OCI-LY3 (cell line): Measurements from ENCODE around the gene LRRC73.

Experiments
- H2AFZ ChIP-seq: fragments of 200-600, 300-600 bp; shearing (Covaris generic); 2 replicates; pipeline ENCODE4 v1.6.0; 2014; ENCODE audit warnings: antibody characterized with exemption, low read depth, low read length
- H3K27ac ChIP-seq: fragments of 200-600, 300-600 bp; sonication (generic); 2 replicates; pipeline ENCODE4 v1.5.1; 2014; ENCODE audit warnings: mild to moderate bottlenecking, low read length, moderate library complexity, mixed read lengths
- H3K27me3 ChIP-seq: fragments of 200-600, 300-600 bp; sonication (generic); 2 replicates; pipeline ENCODE4 v1.6.1; 2014; ENCODE audit warnings: low read depth, low read length, mixed read lengths
- H3K36me3 ChIP-seq: fragments of 200-600, 300-600 bp; sonication (generic); replicated peaks from 2 replicates; pipeline ENCODE3; 2014; ENCODE audit warnings: low read depth, low read length, mixed read lengths
- H3K4me1 ChIP-seq: fragments of 300-600, 200-600 bp; sonication (generic); 2 replicates; pipeline ENCODE4 v1.6.1; 2014; ENCODE audit warnings: low read length, mixed read lengths
- H3K4me2 ChIP-seq: fragments of 200-600, 300-600 bp; sonication (generic); 2 replicates; pipeline ENCODE4 v1.6.1; 2014; ENCODE audit warnings: low read length, mixed read lengths
- H3K4me3 ChIP-seq: fragments of 300-600, 200-600 bp; sonication (generic); 2 replicates; pipeline ENCODE4 v1.5.1; 2014; ENCODE audit warnings: antibody characterized with exemption, mild to moderate bottlenecking, low read length, moderate library complexity
- H3K79me2 ChIP-seq: fragments of 300-600, 200-600 bp; shearing (Covaris generic); 2 replicates; pipeline ENCODE4 v1.6.1; 2014; ENCODE audit warnings: mild to moderate bottlenecking, low read length, mixed read lengths
- H3K9ac ChIP-seq: fragments of 300-600, 200-600 bp; shearing (Covaris generic); 2 replicates; pipeline ENCODE4 v1.6.0; 2014; ENCODE audit warnings: mild to moderate bottlenecking, low read length, moderate library complexity
- H3K9me3 ChIP-seq: fragments of 200-600, 300-600 bp; shearing (Covaris generic); 2 replicates; pipeline ENCODE4 v1.6.1; 2014; ENCODE audit warnings: low read length, mixed read lengths; ENCODE audit not compliant: insufficient read depth
- H4K20me1 ChIP-seq: fragments of 200-600, 300-600 bp; sonication (generic); 2 replicates; pipeline ENCODE4 v1.6.1; 2016; ENCODE audit warnings: low read length, mixed read lengths; ENCODE audit not compliant: insufficient read depth
- EZH2phosphoT487 ChIP-seq: fragments of 200-600 bp; shearing (Covaris generic); IDR thresholded peaks from 2 replicates; pipeline ENCODE4 v1.6.1; 2018; ENCODE audit warnings: antibody characterized with exemption, mixed run types, low read depth
- TF ChIP-seq, protein P1 (sequence below): fragments of 200-600, 300-600 bp; sonication (generic); IDR thresholded peaks from 2 replicates; pipeline ENCODE4 v1.5.1; 2014; ENCODE audit warnings: antibody characterized with exemption, low read length, low read depth

The LRRC73 gene

DNA sequence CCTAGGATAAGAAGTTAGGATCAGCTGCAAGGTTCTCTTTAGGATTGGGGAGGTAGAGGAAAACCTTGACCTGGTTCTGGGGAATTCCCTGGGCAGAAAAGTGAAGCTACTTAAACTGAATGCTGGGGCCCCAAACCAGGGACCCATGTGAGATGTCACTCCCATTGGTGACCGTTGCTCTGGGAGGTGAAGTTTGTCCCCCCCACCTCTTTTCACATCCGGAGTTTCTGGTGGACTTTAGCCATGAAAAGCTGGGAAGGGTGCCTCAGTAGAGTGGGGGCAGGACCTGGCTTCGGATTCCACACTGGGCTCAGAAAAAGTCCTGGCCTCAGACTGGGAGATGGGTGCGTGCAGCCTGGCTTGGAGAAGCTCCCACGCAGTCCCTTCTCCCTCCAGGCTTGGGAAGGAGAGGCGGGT is 19.6 kb downstream of the LRRC73 start:
- Histone ChIP-seq H3K9ac (no peak overlapping the region), H3K4me1 (no peaks in the 10 kb centered on the region), H3K79me2 (peaks cover 38% of the 10 kb centered on the region; the same call in 1 of the 2 replicates), H2AFZ (no peak overlapping the region), H3K27ac (no peak overlapping the region), H3K4me3 (no peak overlapping the region), H4K20me1 (peaks cover 37% of the 10 kb centered on the region), H3K9me3 (no peaks in the 10 kb centered on the region), H3K36me3 (peaks cover 6% of the 10 kb centered on the region), H3K27me3 (no peaks in the 10 kb centered on the region), H3K4me2 (no peak overlapping the region)
- TF ChIP-seq EZH2phosphoT487: no peak
- TF ChIP-seq, protein P1, sequence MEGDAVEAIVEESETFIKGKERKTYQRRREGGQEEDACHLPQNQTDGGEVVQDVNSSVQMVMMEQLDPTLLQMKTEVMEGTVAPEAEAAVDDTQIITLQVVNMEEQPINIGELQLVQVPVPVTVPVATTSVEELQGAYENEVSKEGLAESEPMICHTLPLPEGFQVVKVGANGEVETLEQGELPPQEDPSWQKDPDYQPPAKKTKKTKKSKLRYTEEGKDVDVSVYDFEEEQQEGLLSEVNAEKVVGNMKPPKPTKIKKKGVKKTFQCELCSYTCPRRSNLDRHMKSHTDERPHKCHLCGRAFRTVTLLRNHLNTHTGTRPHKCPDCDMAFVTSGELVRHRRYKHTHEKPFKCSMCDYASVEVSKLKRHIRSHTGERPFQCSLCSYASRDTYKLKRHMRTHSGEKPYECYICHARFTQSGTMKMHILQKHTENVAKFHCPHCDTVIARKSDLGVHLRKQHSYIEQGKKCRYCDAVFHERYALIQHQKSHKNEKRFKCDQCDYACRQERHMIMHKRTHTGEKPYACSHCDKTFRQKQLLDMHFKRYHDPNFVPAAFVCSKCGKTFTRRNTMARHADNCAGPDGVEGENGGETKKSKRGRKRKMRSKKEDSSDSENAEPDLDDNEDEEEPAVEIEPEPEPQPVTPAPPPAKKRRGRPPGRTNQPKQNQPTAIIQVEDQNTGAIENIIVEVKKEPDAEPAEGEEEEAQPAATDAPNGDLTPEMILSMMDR: no peak

DNA sequence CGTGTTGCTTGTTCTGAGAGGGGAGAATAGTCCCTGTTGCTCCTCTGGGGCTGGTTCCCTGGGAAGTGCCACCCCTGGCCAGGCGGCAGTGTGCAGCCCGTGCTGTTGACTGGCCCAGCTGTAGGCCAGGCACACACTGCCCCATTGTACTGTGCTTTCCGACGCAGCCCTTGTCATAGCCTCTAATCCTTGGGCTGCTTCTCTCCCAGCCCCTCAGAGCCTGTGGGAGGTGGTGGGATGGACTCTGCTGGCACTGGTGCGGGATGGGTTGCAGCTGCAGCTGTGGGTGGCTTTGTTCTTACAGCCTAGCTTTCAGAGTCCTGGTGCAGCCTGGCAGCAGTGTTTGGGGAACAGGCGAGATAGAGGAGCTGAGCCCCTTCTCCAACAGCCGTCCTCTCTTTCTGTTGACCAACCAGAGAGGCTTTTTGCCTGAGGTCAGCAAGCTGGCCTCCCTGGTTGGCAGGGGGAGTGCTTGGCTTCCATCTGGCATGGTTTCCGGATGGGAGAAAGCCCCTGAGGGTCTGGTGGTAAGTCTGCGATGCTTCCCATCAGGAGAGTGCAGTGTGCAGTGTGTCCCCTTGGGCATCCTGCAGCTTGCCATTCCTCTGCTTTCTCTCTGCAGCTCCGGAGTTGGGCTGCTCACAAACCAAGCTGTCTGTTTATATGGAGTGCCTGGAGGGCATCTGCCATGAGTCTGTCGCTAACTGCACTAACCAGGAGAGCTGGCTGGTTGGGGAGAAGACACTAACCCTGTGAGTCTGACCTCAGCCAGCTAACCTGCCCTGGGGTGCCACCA is 20.7 kb downstream of the LRRC73 start:
- peaks cover 6% of the 10 kb centered on the region for H3K36me3 ChIP-seq
- H2AFZ ChIP-seq: no peak overlapping the region
- no peak overlapping the region for H3K27ac ChIP-seq
- no peaks in the 10 kb centered on the region for H3K4me1 ChIP-seq
- H3K9ac ChIP-seq: no peak overlapping the region
- peaks cover 43% of the 10 kb centered on the region for H3K79me2 ChIP-seq
- H3K4me2 ChIP-seq: no peak overlapping the region
- TF ChIP-seq, protein P1: no peak
- TF ChIP-seq EZH2phosphoT487: no peak
- no peak overlapping the region for H3K4me3 ChIP-seq
- H4K20me1 ChIP-seq: peaks cover 37% of the 10 kb centered on the region
- H3K9me3 ChIP-seq: no peaks in the 10 kb centered on the region
- no peaks in the 10 kb centered on the region for H3K27me3 ChIP-seq

DNA sequence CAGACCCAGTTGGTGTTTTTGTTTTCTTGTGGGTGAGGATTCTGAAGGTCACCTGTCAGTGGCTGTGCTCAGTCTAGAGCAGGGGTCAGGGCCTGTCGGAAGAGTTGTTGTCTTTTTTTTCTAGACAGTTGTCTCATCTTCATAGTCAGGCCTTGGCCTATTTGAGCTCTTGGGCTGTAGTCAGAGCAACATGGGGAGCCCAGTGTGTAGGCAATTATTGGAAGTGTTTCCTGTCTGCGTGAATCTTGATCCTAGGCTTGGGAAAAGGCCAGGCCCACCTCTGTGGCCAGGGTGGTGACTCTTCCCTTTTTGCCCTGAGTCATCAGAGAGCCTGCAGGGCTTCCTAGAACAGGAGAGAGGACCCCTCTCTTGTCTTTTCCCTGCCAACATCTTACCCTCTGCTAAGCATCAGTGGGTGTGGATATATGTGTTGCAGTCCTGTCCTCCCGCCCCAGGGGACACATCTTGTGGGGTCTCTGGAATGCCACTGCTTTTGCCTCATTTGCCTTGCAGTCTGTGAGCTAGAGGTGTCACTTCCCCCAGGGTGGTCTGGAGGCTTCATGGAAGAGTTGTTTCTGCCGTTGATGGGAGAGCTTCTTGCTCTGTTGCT is 21.4 kb downstream of the LRRC73 start:
- no peak overlapping the region for H3K27ac ChIP-seq
- H3K27me3 ChIP-seq: no peaks in the 10 kb centered on the region
- H3K4me3 ChIP-seq: no peak overlapping the region
- no peak overlapping the region for H3K9ac ChIP-seq
- H2AFZ ChIP-seq: no peak overlapping the region
- H3K79me2 ChIP-seq: peaks cover 43% of the 10 kb centered on the region
- no peaks in the 10 kb centered on the region for H3K9me3 ChIP-seq
- H3K36me3 ChIP-seq: peaks cover 6% of the 10 kb centered on the region
- no peaks in the 10 kb centered on the region for H3K4me1 ChIP-seq
- H4K20me1 ChIP-seq: peaks cover 34% of the 10 kb centered on the region
- TF ChIP-seq EZH2phosphoT487: no peak
- TF ChIP-seq, protein P1: no peak
- H3K4me2 ChIP-seq: no peak overlapping the region

DNA sequence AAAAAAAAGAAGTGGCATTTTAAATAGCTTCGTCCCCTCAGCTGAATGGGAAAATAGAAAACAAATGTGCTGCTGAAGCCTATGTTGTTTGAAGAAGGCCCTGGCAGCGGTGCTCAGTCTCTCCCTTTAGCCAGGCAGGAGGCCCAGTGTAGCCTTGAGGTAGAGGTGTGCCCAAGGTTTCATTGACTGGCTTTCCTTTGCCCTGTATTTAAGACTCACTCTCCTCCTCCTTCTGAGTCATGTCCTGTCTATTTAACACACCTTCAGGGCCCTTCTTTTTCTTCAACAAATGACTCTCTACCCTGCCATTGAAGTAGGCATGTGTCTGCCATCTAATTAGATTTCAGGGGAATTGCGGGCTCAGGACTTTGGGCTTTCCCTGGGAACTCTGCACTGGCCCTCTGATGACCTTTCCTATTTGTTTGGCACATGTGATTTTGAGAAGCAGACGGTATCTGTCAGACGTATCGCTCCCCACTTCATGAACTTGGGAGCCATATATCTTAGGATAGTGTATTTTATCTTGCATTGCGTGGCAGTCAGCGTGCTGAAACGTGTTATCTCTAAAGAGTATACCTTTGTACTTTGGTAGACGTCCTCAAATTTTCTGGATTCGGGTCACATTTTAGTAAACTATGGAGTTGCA is 28.4 kb downstream of the LRRC73 start:
- no peak overlapping the region for H2AFZ ChIP-seq
- no peak overlapping the region for H3K9ac ChIP-seq
- no peaks in the 10 kb centered on the region for H3K27me3 ChIP-seq
- H3K36me3 ChIP-seq: peaks cover 4% of the 10 kb centered on the region
- H3K27ac ChIP-seq: no peak overlapping the region
- H3K4me3 ChIP-seq: no peak overlapping the region
- peaks cover 12% of the 10 kb centered on the region; the same call in 1 of the 2 replicates for H4K20me1 ChIP-seq
- no peak for TF ChIP-seq EZH2phosphoT487
- TF ChIP-seq, protein P1: no peak
- no peaks in the 10 kb centered on the region for H3K9me3 ChIP-seq
- H3K4me2 ChIP-seq: no peak overlapping the region
- peaks cover 12% of the 10 kb centered on the region for H3K4me1 ChIP-seq
- peaks cover 66% of the 10 kb centered on the region for H3K79me2 ChIP-seq
